OCI-LY7 (cell line): Measurements from ENCODE around the gene ALX1.

Experiments used
- CTCF ChIP-seq: fragments of 200-600 bp; sonication (generic); conservative IDR thresholded peaks from 2 replicates; pipeline ENCODE4 v1.5.1; 2014; ENCODE audit warnings: mild to moderate bottlenecking, antibody characterized with exemption, low read length, moderate library complexity, mixed read lengths
- EZH2phosphoT487 ChIP-seq: fragments of 200-600 bp; sonication (generic); IDR thresholded peaks from 2 replicates; pipeline ENCODE4 v1.6.1; 2018; ENCODE audit warnings: low read depth, borderline replicate concordance, mild to moderate bottlenecking, mixed run types, antibody characterized with exemption, low read length, moderate library complexity, mixed read lengths

GRCh38 chr12:85237327-85237726, 42.7 kb upstream of the ALX1 start:
- TF ChIP-seq CTCF: no peak
- TF ChIP-seq EZH2phosphoT487: no peak
